Naive thymus-derived CD4-positive, alpha-beta T cell (primary cell): ENCODE results near the gene A4GNT. TPM values are rescaled to one million over a fixed set of nuclear protein-coding genes. Genes with fewer than 3 reads are reported as not detected.

Experiments used
- ATAC-seq: fragments of 150-1000 bp; cut with Tn5 transposase; 2 replicates; pipeline ENCODE4 v1.10.0; 2021; ENCODE audit warnings: mild to moderate bottlenecking, moderate library complexity
- CTCF ChIA-PET: fragments of 350-600 bp; sonication (Branson Sonifier 250); formaldehyde crosslinking; loops from one replicate; lab custom pipeline; 2021; ENCODE audit warnings: antibody characterized with exemption; lab: Charles Lee
- POLR2A ChIA-PET: fragments of 350-600 bp; sonication (Branson Sonifier 250); formaldehyde crosslinking; loops from one replicate; lab custom pipeline; 2021; ENCODE audit warnings: antibody characterized with exemption, inconsistent platforms; lab: Charles Lee
- DNase-seq, 9 donors: peaks; one replicate each; pipeline versions ENCODE4 v3.0.0 to v3.0.0-alpha.2; 2020 to 2022; ENCODE audit warnings: mixed read lengths in 1 of 9
- H3K27ac ChIP-seq: one replicate; pipeline ENCODE4 v1.7.0; 2013; ENCODE audit warnings: mild to moderate bottlenecking, low read depth, low read length, moderate library complexity
- H3K27me3 ChIP-seq, 2 donors: one replicate each; pipeline ENCODE4 v1.7.0; 2013; ENCODE audit warnings: low read length in 2 of 2, mild to moderate bottlenecking in 2 of 2, moderate library complexity in 2 of 2; ENCODE audit not compliant: control insufficient read depth in 2 of 2, insufficient read depth in 2 of 2
- H3K36me3 ChIP-seq, 3 experiments: 1 replicate in 2 of 3; 2 replicates in 1 of 3; pipeline ENCODE4 v1.7.0; 2013; ENCODE audit warnings: low read length in 3 of 3, mild to moderate bottlenecking in 3 of 3, moderate library complexity in 1 of 3; ENCODE audit not compliant: insufficient read depth in 3 of 3, control insufficient read depth in 2 of 3
- H3K4me1 ChIP-seq, 2 donors: one replicate each; pipeline ENCODE4 v1.7.0; 2013; ENCODE audit warnings: low read length in 2 of 2, mild to moderate bottlenecking in 2 of 2, moderate library complexity in 1 of 2; ENCODE audit not compliant: control insufficient read depth in 2 of 2, insufficient read depth in 2 of 2
- H3K4me3 ChIP-seq: 2 replicates; pipeline ENCODE4 v1.7.0; 2013; ENCODE audit warnings: mild to moderate bottlenecking, low read length
- H3K9me3 ChIP-seq, 3 experiments: 1 replicate in 2 of 3; 2 replicates in 1 of 3; pipeline ENCODE4 v1.7.0; 2013; ENCODE audit warnings: low read length in 3 of 3; ENCODE audit not compliant: control insufficient read depth in 2 of 3
- H3K27ac Mint-ChIP-seq, 9 donors: one replicate each; pipeline ENCODE4 v1.8.0; 2020 to 2022; ENCODE audit warnings: mixed read lengths in 9 of 9, mild to moderate bottlenecking in 8 of 9, moderate library complexity in 5 of 9, inconsistent platforms in 2 of 9
- H3K27me3 Mint-ChIP-seq, 5 donors: one replicate each; pipeline ENCODE4 v1.8.0; 2021 to 2022; ENCODE audit warnings: mixed read lengths in 5 of 5, mild to moderate bottlenecking in 1 of 5
- H3K36me3 Mint-ChIP-seq, 5 donors: one replicate each; pipeline ENCODE4 v1.8.0; 2020 to 2022; ENCODE audit warnings: mixed read lengths in 5 of 5, mild to moderate bottlenecking in 3 of 5, inconsistent platforms in 1 of 5
- H3K4me1 Mint-ChIP-seq, 7 donors: one replicate each; pipeline ENCODE4 v1.8.0; 2020 to 2022; ENCODE audit warnings: mixed read lengths in 7 of 7, mild to moderate bottlenecking in 3 of 7, inconsistent platforms in 1 of 7
- H3K4me3 Mint-ChIP-seq, 10 donors: one replicate each; pipeline ENCODE4 v1.8.0; 2020 to 2022; ENCODE audit warnings: mild to moderate bottlenecking in 10 of 10, mixed read lengths in 10 of 10, moderate library complexity in 6 of 10, inconsistent platforms in 2 of 10
- H3K9me3 Mint-ChIP-seq, 11 donors: one replicate each; pipeline ENCODE4 v1.8.0; 2020 to 2022; ENCODE audit warnings: mixed read lengths in 11 of 11, mild to moderate bottlenecking in 4 of 11, inconsistent platforms in 1 of 11, moderate library complexity in 1 of 11
- intact Hi-C, 2 donors: fragments of 100-400 bp; cut with micrococcal nuclease; formaldehyde crosslinking; loops; one replicate each; pipeline ENCODE4 v1.15.1; 2023
- polyA plus RNA-seq, 2 donors: library from polyadenylated mRNA; unstranded; fragments of 300-500 nt; fragmentation: Illumina TruSeq; gene quantifications; one replicate each; pipeline ENCODE4 v1.2.3, GENCODE V29; 2021
- total RNA-seq, 6 experiments: library from RNA in 5 of 6; stranded (reverse) in 5 of 6; gene quantifications; 1 replicate in 5 of 6; 2 replicates in 1 of 6; pipeline ENCODE4 v1.2.3 and lab custom pipeline; 2021 to 2026

A4GNT gene
- total and polyA plus RNA-seq, 7 experiments from 2014 or later, result not detected

DNA sequence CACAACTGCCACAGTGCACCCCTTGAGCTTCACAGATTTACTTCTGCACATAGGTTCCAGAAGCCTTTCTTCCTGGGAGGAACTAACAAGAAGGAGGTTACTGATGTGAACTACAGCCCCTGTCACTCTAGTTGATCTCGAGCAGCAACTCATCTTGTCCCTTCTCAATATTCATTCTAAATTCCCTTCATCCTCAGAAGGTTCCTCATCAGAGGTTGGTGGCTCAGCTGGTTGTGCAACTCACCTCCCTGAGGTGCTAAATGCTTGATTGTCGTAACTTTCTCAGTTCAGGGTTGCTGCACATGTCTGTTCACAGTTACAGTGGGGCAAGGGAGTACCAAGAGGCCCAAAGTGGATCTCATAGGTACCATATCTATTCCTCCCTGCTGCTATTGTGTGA is 5.7 kb upstream of the A4GNT start:
- ChIA-PET POLR2A (interaction anchor here (0.6 kb wide), 1 partner anchor 10 kb away, joined by 3 read pairs; no protein-coding TSS in a partner anchor), CTCF (no interaction called here)
- Mint-ChIP-seq H3K4me3 (no peak overlapping the region), H3K9me3 (peaks cover 0 to 3% (median 0%) of the 10 kb centered on the region in 11 donors), H3K36me3 (no peaks in the 10 kb centered on the region), H3K27me3 (peaks cover 0 to 43% (median 18%) of the 10 kb centered on the region in 5 donors), H3K27ac (no peak overlapping the region), H3K4me1 (peaks cover 0 to 2% (median 0%) of the 10 kb centered on the region in 7 donors)
- Histone ChIP-seq H3K4me3 (no peak overlapping the region), H3K36me3 (no peaks in the 10 kb centered on the region), H3K27me3 (no peaks in the 10 kb centered on the region), H3K27ac (no peak overlapping the region), H3K4me1 (no peaks in the 10 kb centered on the region), H3K9me3 (no peaks in the 10 kb centered on the region)
- ATAC-seq (no peak), DNase-seq (no peak)
- intact Hi-C loops, result no loop called here

DNA sequence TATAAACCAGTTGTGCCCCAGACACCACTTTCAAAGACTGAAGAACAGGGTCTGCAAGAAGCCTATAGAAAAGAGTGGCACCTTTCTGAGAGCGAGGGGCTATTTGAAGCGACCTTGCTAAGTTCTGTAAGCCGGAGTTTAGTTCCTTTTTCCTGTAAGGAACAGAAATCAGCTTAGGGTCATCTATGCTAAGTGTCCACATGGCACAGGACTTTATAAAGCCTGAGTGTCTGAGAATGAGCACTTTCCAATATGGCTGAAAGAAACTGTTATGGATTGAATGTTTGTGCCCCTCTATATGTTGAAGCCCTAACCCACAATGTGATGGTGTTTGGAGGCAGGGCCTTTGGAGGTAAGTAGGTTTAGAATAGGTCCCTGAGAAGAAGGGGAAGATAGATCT is 4.0 kb upstream of the A4GNT start:
- DNase-seq, result no peak
- intact Hi-C loops, result no loop called here
- peaks cover 0 to 2% (median 0%) of the 10 kb centered on the region in 7 donors for H3K4me1 Mint-ChIP-seq
- CTCF ChIA-PET, result no interaction called here
- H3K27me3 ChIP-seq, result no peaks in the 10 kb centered on the region
- no peak for ATAC-seq
- no peak overlapping the region for H3K27ac ChIP-seq
- no peak overlapping the region for H3K27ac Mint-ChIP-seq
- H3K36me3 ChIP-seq, result no peaks in the 10 kb centered on the region
- POLR2A ChIA-PET, result no interaction called here
- H3K4me3 Mint-ChIP-seq, result no peak overlapping the region
- H3K4me1 ChIP-seq, result no peaks in the 10 kb centered on the region
- no peaks in the 10 kb centered on the region for H3K9me3 ChIP-seq
- no peak overlapping the region for H3K4me3 ChIP-seq
- peaks cover 0 to 3% (median 0%) of the 10 kb centered on the region in 11 donors for H3K9me3 Mint-ChIP-seq
- H3K36me3 Mint-ChIP-seq, result no peaks in the 10 kb centered on the region
- H3K27me3 Mint-ChIP-seq, result peaks cover 0 to 38% (median 14%) of the 10 kb centered on the region in 5 donors

DNA sequence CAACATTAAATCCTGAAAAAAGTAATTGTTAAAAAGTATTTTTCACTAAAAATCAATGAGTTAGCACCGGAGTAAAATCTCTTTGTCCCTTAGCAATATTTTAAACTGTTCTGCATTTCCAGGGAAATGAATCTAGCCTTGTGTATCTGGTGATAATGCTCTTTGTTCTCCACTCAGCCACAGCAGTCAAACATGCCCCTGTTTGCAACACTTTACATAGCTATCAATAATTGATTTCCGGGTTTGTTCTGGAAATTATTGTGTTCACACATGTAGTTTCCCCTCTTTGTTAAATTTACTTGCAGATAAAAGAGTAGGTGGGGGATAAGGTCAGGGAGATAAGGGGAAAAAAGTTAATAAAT is 3.6 kb upstream of the A4GNT start:
- no peak for DNase-seq
- H3K27ac ChIP-seq, result no peak overlapping the region
- intact Hi-C loops, result no loop called here
- no peaks in the 10 kb centered on the region for H3K27me3 ChIP-seq
- no peak for ATAC-seq
- no peaks in the 10 kb centered on the region for H3K9me3 ChIP-seq
- Mint-ChIP-seq H3K27ac (no peak overlapping the region), H3K4me3 (no peak overlapping the region), H3K36me3 (no peaks in the 10 kb centered on the region), H3K27me3 (peaks cover 0 to 34% (median 10%) of the 10 kb centered on the region in 5 donors), H3K9me3 (peaks cover 0 to 3% (median 0%) of the 10 kb centered on the region in 11 donors), H3K4me1 (peaks cover 0 to 2% (median 0%) of the 10 kb centered on the region in 7 donors)
- CTCF ChIA-PET, result no interaction called here
- POLR2A ChIA-PET, result no interaction called here
- H3K4me1 ChIP-seq, result no peaks in the 10 kb centered on the region
- no peaks in the 10 kb centered on the region for H3K36me3 ChIP-seq
- H3K4me3 ChIP-seq, result no peak overlapping the region

DNA sequence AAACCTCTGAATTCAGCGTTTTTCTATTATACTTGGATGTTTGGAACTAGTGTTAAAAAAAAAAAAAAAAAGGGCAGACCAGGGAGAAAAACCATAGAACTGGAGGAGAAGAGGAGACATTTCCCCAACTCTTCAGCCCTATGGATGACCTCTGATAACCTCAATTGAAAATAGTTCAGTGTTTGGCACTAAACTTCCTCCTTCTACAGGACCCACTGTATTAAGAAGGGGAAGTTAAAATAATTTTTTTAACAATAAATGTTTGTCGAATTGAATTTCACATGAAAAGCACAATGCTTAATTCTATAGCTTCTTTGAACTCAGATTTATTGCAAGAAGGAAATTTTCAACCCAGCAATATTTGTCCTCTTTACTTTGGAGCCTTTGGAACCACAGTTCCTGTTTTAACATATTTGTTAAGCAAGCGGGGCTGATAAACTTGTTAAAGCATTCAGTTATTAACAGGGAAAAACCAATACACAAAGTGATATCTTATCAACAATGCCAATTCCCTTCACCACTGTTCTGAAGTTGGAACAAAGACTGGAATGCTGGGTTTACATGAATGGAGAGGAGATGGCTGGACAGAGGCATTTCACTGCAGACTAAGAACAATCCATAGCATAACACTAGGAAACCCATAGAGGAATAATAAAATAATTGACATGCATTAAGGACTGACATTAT is 3.1 kb upstream of the A4GNT start:
- Mint-ChIP-seq H3K4me1 (peaks cover 0 to 2% (median 0%) of the 10 kb centered on the region in 7 donors), H3K27me3 (peaks cover 0 to 36% (median 7%) of the 10 kb centered on the region in 5 donors), H3K4me3 (no peak overlapping the region), H3K9me3 (peaks cover 0 to 3% (median 0%) of the 10 kb centered on the region in 11 donors), H3K36me3 (no peaks in the 10 kb centered on the region), H3K27ac (no peak overlapping the region)
- H3K4me3 ChIP-seq, result no peak overlapping the region
- no peaks in the 10 kb centered on the region for H3K4me1 ChIP-seq
- H3K9me3 ChIP-seq, result no peaks in the 10 kb centered on the region
- POLR2A ChIA-PET, result no interaction called here
- H3K27me3 ChIP-seq, result no peaks in the 10 kb centered on the region
- H3K27ac ChIP-seq, result no peak overlapping the region
- ATAC-seq (peak; percentile 69), DNase-seq (no peak)
- CTCF ChIA-PET, result no interaction called here
- intact Hi-C loops, result no loop called here
- no peaks in the 10 kb centered on the region for H3K36me3 ChIP-seq

DNA sequence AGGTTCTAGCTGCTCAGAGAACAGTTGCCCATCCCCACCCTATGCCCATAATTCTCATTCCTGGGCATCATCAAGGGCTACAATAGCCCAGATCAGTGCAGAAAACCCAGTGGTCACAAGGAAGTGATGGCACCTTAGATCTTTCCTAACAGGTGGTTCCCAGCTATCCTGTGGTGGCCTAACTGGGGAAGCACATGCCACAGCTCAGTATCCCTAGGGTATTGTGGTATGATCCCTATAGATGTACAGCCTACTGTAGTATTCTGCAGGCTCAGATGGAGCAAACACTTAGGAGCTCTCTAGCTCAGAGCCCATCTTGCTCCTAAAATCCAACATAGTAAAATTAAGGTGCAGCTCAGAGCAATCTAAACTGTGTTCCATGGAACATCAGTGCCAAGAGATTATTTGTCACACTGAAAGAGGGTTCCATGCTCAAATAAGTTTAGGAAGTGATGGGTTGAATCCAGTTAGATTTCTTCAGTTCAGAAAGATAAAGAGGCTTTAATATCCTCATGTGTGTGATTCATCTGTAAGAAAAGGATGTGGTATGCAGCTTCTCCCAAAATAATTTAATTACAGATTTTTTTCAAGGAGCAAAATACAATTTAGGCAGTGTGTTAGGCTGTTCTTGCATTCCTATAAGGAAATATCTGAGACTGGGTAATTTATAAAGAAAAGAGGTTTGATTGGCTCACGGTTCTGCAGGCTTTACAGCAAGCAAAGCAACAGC is 4.4 kb downstream of the A4GNT start:
- H3K36me3 Mint-ChIP-seq, result no peaks in the 10 kb centered on the region
- no peaks in the 10 kb centered on the region for H3K9me3 ChIP-seq
- H3K4me3 ChIP-seq, result no peak overlapping the region
- H3K27me3 ChIP-seq, result no peaks in the 10 kb centered on the region
- intact Hi-C loops, result no loop called here
- H3K4me1 ChIP-seq, result no peaks in the 10 kb centered on the region
- DNase-seq, result no peak
- no peaks in the 10 kb centered on the region for H3K36me3 ChIP-seq
- no peak overlapping the region for H3K27ac Mint-ChIP-seq
- H3K9me3 Mint-ChIP-seq, result peaks cover 0 to 5% (median 1%) of the 10 kb centered on the region in 11 donors
- POLR2A ChIA-PET, result no interaction called here
- CTCF ChIA-PET, result no interaction called here
- ATAC-seq, result no peak
- H3K4me3 Mint-ChIP-seq, result no peak overlapping the region
- peaks cover 0 to 5% (median 0%) of the 10 kb centered on the region in 7 donors for H3K4me1 Mint-ChIP-seq
- H3K27ac ChIP-seq, result no peak overlapping the region
- H3K27me3 Mint-ChIP-seq, result peaks cover 0 to 21% (median 7%) of the 10 kb centered on the region in 5 donors

DNA sequence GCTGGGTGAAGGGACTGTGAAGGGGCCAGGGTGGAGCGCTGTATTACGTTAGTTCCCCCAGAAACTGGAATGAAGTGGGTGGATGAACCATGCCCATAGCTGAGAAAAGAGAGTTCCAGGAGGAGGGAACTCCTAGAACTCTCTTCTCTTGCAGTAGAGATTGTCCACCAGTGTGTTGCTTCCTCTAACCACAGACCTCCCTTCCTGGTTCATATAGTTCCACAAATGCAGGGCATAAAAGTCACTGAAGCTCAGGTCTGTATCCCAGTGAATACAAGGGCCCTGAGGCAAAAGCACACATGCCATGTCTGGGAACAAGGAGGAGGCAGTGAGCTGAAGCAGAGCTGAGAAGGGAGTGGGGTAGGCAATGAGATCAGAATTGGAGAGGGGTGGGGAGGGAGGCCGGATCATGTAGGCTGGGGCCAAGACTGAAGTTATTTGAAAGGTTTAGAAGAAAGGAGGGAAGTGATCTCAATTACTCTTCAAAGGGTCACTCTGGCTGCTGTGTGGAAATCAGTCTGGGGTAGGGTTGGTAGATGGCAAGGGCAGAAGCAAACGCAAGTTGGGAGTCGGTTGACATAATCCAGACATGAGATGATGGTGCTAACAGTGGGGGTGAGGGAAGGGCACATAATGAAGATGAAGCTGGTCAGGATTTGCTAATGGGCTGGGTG is 6.5 kb downstream of the A4GNT start:
- Mint-ChIP-seq H3K27ac (no peak overlapping the region), H3K27me3 (peaks cover 4 to 24% (median 11%) of the 10 kb centered on the region in 5 donors), H3K9me3 (peaks cover 0 to 5% (median 1%) of the 10 kb centered on the region in 11 donors), H3K4me1 (peaks cover 0 to 5% (median 0%) of the 10 kb centered on the region in 7 donors), H3K36me3 (no peaks in the 10 kb centered on the region), H3K4me3 (no peak overlapping the region)
- DNase-seq (no peak), ATAC-seq (peak; percentile 52)
- Histone ChIP-seq H3K4me3 (no peak overlapping the region), H3K36me3 (no peaks in the 10 kb centered on the region), H3K27me3 (no peaks in the 10 kb centered on the region), H3K9me3 (no peaks in the 10 kb centered on the region), H3K4me1 (no peaks in the 10 kb centered on the region), H3K27ac (no peak overlapping the region)
- intact Hi-C loops, result no loop called here
- ChIA-PET POLR2A (no interaction called here), CTCF (no interaction called here)
